ENCODE results near the gene FLT3LG.
A peak's percentile ranks its signal among the peaks of the same experiment; 100 is the strongest.

FLT3LG gene

DNA sequence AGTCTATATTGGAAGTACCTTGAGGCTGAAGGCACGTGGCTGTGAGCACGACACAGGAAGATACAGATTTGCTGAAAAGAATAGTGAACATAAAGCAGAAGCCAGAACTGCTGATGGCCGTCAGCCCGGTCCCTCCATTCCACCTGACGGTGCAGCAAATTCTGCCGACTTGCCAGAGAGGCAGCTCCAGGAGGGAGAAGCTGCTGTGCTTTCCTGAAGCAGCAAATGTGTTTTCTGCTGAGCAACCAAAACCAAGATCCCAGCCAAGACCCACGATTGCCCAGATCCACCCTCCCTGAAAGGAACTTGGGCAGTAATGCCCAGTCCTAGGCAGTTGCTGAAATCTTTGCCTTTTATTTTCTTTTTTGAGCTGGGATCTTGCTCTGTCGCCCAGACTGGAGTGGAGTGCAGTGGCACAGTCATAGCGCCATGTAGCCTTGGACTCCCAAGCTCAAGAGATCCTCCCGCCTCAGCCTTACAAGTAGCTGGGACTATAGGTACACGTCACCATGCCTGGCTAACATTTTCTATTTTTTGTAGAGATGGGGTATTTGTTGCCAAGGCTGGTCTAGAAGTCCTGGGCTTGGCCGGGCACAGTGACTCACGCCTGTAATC is 46.8 kb downstream of the FLT3LG start:
- no peak for DNase-seq

DNA sequence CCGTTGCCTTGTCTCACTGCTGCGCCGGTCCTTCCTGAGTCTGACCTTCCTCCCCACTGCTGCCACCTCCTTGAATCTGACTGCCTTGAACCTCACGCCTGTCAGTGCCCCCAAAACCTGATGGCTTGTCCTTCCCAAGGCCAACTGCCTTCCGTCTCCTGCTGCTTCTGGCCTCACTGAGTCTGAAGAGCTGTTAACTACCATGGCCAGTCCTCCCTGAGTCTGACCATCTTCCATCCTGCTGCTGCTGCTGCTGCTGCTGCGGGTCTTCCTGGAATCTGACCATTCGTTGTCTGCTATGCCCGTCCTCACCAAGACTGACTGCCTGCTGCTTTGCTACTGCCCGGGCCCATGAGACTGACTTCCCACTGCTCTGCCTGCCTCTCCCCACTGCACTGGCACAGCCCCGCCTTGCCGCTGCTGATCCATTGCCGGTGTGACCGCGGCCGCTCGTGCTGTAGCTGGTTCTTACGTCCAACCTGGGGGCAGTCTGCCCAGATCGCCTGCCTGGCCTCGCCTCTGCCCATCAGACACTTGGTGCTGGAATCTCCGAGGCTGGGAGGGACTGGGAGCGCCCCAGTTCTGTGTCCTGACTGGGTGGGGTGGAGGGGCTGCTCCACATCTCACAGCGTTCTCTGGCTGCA is 50.9 kb downstream of the FLT3LG start:
- no peak for DNase-seq

DNA sequence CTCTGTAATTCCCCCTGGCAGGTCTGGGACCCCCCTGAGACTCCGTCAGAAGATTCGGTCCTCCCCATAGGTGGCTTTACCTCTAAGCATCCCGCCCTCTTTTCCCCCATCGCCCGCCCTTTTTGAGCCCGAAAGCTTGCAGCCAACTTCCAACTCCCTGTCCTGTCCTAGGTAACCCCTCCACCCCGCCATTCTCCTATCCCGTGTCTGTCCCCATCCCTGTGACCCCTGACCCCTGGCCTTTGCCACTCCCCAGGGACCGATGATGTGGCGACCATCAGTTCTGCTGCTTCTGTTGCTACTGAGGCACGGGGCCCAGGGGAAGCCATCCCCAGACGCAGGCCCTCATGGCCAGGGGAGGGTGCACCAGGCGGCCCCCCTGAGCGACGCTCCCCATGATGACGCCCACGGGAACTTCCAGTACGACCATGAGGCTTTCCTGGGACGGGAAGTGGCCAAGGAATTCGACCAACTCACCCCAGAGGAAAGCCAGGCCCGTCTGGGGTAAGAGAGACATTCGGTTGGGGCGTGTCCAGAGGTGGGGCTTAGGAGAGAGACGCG is 54.3 kb downstream of the FLT3LG start:
- DNase-seq = no peak

DNA sequence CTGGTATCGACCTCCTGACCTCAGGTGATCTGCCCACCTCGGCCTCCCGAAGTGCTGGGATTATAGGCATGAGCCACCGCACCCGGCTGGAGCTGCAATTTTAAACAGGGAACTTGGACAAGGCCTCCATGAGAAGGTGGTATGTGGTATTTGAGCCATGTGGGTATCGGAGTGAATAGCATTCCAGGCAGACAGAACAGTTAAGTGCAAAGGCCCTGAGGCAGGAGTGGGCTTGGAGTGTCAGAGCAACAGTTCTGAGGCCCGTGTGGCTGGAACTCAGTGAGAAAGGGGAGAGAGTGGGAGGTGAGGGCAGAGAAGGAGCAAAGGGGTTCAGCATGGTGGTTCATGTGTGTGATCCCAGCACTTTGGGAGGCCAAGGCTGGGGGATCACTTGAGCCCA is 56.7 kb downstream of the FLT3LG start:
- DNase-seq = no peak

DNA sequence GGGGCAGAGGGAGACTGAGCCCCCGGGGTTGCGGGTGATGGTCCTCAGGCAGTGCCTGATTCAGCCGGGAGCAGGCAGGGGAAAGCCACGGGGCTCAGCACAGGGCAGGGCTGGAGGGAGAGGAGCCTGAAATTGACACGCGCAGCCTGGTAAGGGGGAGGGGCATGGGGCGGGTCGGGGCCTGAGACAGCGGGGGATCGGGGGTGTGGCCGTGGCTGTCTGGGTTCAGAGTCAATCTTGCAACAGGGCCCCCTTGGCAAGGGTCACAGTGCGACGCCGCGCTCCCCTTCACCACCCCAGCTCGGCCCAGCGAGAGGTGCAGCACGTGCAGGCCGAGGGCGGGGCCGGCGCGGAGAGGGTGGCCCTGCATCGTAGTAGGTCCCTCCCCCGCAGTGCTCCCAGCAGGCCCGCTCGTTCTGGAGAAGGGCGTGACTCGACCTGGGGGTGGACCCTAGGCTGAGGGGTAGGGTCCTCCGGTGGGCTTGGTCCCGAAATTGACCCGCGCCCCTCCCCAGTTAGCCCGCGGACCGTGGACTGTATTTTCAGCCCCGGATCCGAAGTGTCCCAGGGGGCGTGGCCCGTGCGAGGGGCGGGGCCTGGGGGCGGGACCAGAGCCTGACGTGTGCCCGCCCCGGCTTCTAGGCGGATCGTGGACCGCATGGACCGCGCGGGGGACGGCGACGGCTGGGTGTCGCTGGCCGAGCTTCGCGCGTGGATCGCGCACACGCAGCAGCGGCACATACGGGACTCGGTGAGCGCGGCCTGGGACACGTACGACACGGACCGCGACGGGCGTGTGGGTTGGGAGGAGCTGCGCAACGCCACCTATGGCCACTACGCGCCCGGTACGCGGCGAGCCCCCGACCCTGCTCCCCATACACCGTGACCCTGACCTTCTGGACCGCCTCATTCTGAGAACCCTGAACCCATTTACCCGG is 59.8 kb downstream of the FLT3LG start:
- DNase-seq = peak; percentile 88

DNA sequence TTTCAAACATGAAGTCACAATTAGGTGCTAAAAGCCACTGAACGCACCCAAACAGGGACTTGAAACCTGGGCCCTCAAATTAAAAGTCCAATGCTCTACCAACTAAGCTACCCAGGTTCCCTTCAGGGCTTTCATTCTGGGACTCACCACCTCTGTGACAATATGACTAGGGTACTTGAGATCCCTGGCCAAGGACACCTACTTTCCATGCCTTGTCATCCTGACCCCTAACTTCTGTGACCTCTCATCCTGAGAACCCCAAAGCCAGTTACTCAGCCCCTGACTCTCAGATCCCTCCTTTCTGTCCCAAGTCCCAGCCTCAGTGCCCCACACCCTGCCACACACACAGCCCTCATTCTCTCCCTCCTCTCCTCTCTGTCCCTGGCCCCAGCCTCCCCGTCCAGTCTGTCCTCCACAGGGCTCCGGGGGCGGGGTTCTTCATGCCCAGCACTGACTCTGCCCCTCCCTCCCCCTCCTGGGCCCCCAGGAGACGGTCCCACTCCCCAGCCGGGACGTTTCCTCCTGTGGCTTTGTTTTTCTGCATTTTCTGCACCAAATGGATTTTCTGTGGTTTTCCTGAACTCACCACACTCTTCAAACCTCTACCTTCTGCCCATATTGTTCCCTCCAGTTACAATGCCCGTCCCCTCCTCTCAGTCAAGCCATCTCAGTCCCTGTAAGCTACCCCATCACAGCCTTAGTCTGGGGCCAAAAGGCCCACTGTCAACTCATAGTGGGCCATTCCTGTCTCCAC is 60.8 kb downstream of the FLT3LG start:
- DNase-seq = no peak
